ENCODE results near the gene FZD7. TPM values are rescaled to one million over a fixed set of nuclear protein-coding genes. Genes with fewer than 3 reads are reported as not detected.

Gene FZD7
- total and polyA plus RNA-seq, 2 donors (not counting 1 experiment from before 2014, with no cell fraction given) = 0.67 to 2.1 TPM

DNA sequence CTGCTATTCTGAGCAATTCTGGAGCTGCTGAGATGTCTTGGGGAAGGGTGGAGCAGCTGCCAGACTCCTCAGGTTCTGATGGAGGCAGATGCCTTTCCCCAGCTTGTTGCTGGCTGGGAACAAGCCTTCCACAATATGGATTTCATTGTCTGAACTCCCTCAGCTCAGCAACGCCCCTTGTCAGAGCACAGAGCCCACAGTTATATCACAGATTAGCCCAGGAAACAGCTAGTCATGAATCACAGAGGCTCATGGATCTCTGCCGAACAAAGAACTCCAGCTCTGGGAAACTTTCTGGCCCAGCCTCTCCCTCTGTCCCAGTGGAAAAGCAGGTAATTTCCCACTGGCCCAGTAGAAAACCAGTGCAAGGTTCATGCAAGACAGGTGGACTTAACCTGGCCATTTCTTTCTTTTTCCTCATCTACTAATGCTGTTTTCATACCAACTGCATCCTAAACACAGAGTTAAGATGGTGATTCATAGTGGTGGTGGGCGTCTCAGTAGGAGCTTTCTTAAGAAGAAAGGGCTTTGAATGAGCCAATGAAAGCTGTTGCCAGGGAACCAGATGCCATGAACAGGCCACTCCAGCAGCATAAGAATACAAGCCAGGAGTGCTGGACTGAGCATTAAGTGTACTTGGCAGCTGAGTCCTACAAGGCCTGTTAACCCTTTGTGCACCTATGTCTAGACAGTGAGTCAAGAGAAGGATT, 30.7 kb downstream of the FZD7 start:
- no peak overlapping the region for H3K4me2 ChIP-seq (replicated peaks; ENCODE audit: low read depth, low read length, poor library complexity, severe bottlenecking)
- H3K9me3 ChIP-seq (ENCODE audit: control extremely low read depth in 1 of 3, control insufficient read depth in 2 of 3, insufficient read depth in 1 of 3, low read length in 2 of 3) = no peaks in the 10 kb centered on the region
- no peak overlapping the region for H3K27ac ChIP-seq (ENCODE audit: low read length in 2 of 2)
- no peak overlapping the region for H3K9ac ChIP-seq (ENCODE audit: low read length)
- POLR2A ChIA-PET = no interaction called here
- intact Hi-C loops (cut with micrococcal nuclease) = no loop called here
- no peak overlapping the region for H3K4me3 Mint-ChIP-seq
- no peaks in the 10 kb centered on the region for H3K9me3 Mint-ChIP-seq (ENCODE audit: insufficient read depth)
- H3K27me3 ChIP-seq (replicated peaks in 1 of 4; ENCODE audit: control extremely low read depth in 1 of 4, control insufficient read depth in 3 of 4, insufficient read depth in 4 of 4, low read length in 3 of 4) = no peaks in the 10 kb centered on the region
- no peaks in the 10 kb centered on the region for H3K36me3 ChIP-seq (replicated peaks in 1 of 2; ENCODE audit: control extremely low read depth in 1 of 2, control insufficient read depth in 1 of 2, extremely low read depth in 1 of 2, insufficient read depth in 2 of 2, low read length in 1 of 2)
- no peaks in the 10 kb centered on the region for H3K79me2 ChIP-seq (ENCODE audit: control insufficient read depth, insufficient read depth, low read length)
- H2AFZ ChIP-seq (ENCODE audit: insufficient read depth, low read depth, low read length, poor library complexity, severe bottlenecking) = no peak overlapping the region
- no peak for ATAC-seq (ENCODE audit: low read depth)
- H4K20me1 ChIP-seq (ENCODE audit: control insufficient read depth, insufficient read depth, low read length, poor library complexity, severe bottlenecking) = no peaks in the 10 kb centered on the region
- CTCF ChIA-PET = no interaction called here
- peaks cover 26% of the 10 kb centered on the region for H3K27me3 Mint-ChIP-seq
- H3K4me3 ChIP-seq (ENCODE audit: control extremely low read depth in 1 of 5, extremely low read depth in 1 of 5, insufficient read depth in 1 of 5, low read depth in 2 of 5, low read length in 4 of 5) = no peak overlapping the region
- WGBS (ENCODE audit: insufficient coverage) = 45% methylated on average over 2 of the region's 3 CpGs
- no peaks in the 10 kb centered on the region for H3K4me1 ChIP-seq (ENCODE audit: control insufficient read depth in 2 of 2, insufficient read depth in 2 of 2, low read length in 2 of 2)
- no peak overlapping the region for H3K27ac Mint-ChIP-seq
- H3K4me1 Mint-ChIP-seq = no peaks in the 10 kb centered on the region
- TF ChIP-seq, protein P1, sequence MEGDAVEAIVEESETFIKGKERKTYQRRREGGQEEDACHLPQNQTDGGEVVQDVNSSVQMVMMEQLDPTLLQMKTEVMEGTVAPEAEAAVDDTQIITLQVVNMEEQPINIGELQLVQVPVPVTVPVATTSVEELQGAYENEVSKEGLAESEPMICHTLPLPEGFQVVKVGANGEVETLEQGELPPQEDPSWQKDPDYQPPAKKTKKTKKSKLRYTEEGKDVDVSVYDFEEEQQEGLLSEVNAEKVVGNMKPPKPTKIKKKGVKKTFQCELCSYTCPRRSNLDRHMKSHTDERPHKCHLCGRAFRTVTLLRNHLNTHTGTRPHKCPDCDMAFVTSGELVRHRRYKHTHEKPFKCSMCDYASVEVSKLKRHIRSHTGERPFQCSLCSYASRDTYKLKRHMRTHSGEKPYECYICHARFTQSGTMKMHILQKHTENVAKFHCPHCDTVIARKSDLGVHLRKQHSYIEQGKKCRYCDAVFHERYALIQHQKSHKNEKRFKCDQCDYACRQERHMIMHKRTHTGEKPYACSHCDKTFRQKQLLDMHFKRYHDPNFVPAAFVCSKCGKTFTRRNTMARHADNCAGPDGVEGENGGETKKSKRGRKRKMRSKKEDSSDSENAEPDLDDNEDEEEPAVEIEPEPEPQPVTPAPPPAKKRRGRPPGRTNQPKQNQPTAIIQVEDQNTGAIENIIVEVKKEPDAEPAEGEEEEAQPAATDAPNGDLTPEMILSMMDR (IDR thresholded peaks at IDR 0.05) = no peak
- TF ChIP-seq EZH2 (IDR thresholded peaks at IDR 0.05; ENCODE audit: borderline replicate concordance, insufficient read depth, low read depth, low read length, poor library complexity, severe bottlenecking) = no peak
- no peak for DNase-seq

DNA sequence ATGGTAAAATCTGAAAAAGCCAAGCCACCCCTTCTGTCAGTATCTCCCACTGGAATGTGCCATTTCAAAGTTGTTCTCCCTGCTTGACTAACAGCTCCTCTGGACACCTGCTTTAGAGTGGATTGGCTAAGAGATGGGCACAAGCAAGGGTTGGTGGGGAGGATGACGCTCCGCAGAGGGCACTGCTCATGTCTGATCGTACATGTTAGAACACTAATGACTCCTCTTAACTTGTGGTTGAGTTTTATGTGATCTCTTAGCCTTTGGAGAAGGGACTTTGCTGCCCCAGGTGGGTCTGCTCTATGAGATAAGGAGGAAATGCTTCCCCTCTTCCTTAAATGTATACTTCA, 31.2 kb downstream of the FZD7 start:
- Mint-ChIP-seq H3K27ac (no peak overlapping the region), H3K4me1 (no peaks in the 10 kb centered on the region), H3K9me3 (ENCODE audit: insufficient read depth) (no peaks in the 10 kb centered on the region), H3K4me3 (no peak overlapping the region), H3K27me3 (peaks cover 22% of the 10 kb centered on the region)
- no peak for TF ChIP-seq EZH2 (IDR thresholded peaks at IDR 0.05; ENCODE audit: borderline replicate concordance, insufficient read depth, low read depth, low read length, poor library complexity, severe bottlenecking)
- TF ChIP-seq, protein P1 (IDR thresholded peaks at IDR 0.05) = no peak
- Histone ChIP-seq H3K4me1 (ENCODE audit: control insufficient read depth in 2 of 2, insufficient read depth in 2 of 2, low read length in 2 of 2) (no peaks in the 10 kb centered on the region), H4K20me1 (ENCODE audit: control insufficient read depth, insufficient read depth, low read length, poor library complexity, severe bottlenecking) (no peaks in the 10 kb centered on the region), H3K9me3 (ENCODE audit: control extremely low read depth in 1 of 3, control insufficient read depth in 2 of 3, insufficient read depth in 1 of 3, low read length in 2 of 3) (no peaks in the 10 kb centered on the region), H3K36me3 (replicated peaks in 1 of 2; ENCODE audit: control extremely low read depth in 1 of 2, control insufficient read depth in 1 of 2, extremely low read depth in 1 of 2, insufficient read depth in 2 of 2, low read length in 1 of 2) (no peaks in the 10 kb centered on the region), H3K27ac (ENCODE audit: low read length in 2 of 2) (no peak overlapping the region), H3K27me3 (replicated peaks in 1 of 4; ENCODE audit: control extremely low read depth in 1 of 4, control insufficient read depth in 3 of 4, insufficient read depth in 4 of 4, low read length in 3 of 4) (no peaks in the 10 kb centered on the region), H3K9ac (ENCODE audit: low read length) (no peak overlapping the region), H2AFZ (ENCODE audit: insufficient read depth, low read depth, low read length, poor library complexity, severe bottlenecking) (no peak overlapping the region), H3K4me2 (replicated peaks; ENCODE audit: low read depth, low read length, poor library complexity, severe bottlenecking) (no peak overlapping the region), H3K4me3 (ENCODE audit: control extremely low read depth in 1 of 5, extremely low read depth in 1 of 5, insufficient read depth in 1 of 5, low read depth in 2 of 5, low read length in 4 of 5) (no peak overlapping the region), H3K79me2 (ENCODE audit: control insufficient read depth, insufficient read depth, low read length) (no peaks in the 10 kb centered on the region)
- 95% methylated on average over 3 of the region's 3 CpGs for WGBS (ENCODE audit: insufficient coverage)
- DNase-seq (no peak), ATAC-seq (ENCODE audit: low read depth) (no peak)
- POLR2A ChIA-PET = no interaction called here
- intact Hi-C loops (cut with micrococcal nuclease) = no loop called here
- CTCF ChIA-PET = no interaction called here

Data from B cell (primary cell).